MG63 (cell line): Measurements from ENCODE around the gene FOXB1. TPM values are rescaled to one million over a fixed set of nuclear protein-coding genes. Genes with fewer than 3 reads are reported as not detected.

ENCODE experiments used
- DNase-seq: peaks from one replicate; pipeline ENCODE4 v3.0.0-alpha.2; 2020
- H3K27me3 ChIP-seq: fragments of 250-450 bp; sonication (Bioruptor Pico); 2 replicates; pipeline ENCODE4 v1.5.1; 2020; ENCODE audit warnings: mild to moderate bottlenecking, moderate library complexity
- H3K36me3 ChIP-seq: fragments of 250-450 bp; sonication (Bioruptor Pico); 2 replicates; pipeline ENCODE4 v1.5.1; 2020; ENCODE audit warnings: mild to moderate bottlenecking, moderate library complexity
- H3K4me3 ChIP-seq: fragments of 250-450 bp; sonication (Bioruptor Pico); 2 replicates; pipeline ENCODE4 v1.5.1; 2020; ENCODE audit warnings: mild to moderate bottlenecking, moderate library complexity
- H3K9me3 ChIP-seq: fragments of 250-450 bp; sonication (Bioruptor Pico); 2 replicates; pipeline ENCODE4 v1.5.1; 2020; ENCODE audit warnings: mild to moderate bottlenecking, moderate library complexity
- total RNA-seq: library from RNA; depleted of rRNA; stranded (reverse); fragments of >200 nt; shearing (Covaris generic); gene quantifications from 2 replicates; pipeline ENCODE4 v1.2.3, GENCODE V29; 2014; ENCODE audit warnings: low replicate concordance

Gene FOXB1
- total RNA-seq, 1 experiment from 2014 or later = not detected

DNA sequence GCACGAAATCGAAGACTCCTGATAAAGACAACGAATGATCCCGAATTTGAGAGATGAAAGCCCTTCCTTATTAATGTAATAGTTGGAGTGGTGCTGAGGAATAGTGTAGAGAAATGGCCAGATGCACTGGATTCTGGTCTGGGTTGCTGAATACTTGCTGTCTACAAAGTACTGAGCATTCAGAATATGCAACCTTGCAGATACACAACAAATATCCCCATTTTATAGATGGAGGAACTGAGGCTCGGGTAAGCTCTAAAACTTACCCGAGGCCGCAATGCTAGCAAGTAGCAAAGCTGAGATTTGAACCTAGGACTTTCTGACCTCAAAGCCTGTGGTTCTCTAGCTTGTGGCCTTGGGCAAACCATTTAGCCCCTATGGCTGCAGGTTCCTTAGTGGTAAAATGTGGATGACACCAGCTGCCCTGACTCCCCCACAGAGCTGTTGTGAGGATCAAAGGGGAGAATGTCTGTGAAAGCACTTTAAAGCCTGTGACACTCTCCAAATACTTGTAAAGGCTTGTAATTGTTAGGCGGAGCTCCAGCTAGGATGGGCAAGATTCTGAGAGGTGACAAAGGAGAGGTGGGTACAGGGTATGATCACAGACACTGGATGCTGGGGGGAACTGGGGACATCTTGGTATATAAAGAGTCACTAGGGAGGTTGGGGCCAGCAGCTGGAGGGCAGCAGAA lies 39.8 kb downstream of the FOXB1 start:
- Histone ChIP-seq H3K27me3 (0 out of 2 replicates have a peak, but pooled peaks cover 3% of the 10 kb centered on the region), H3K36me3 (no peaks in the 10 kb centered on the region), H3K9me3 (no peaks in the 10 kb centered on the region), H3K4me3 (no peak overlapping the region)
- DNase-seq = no peak

DNA sequence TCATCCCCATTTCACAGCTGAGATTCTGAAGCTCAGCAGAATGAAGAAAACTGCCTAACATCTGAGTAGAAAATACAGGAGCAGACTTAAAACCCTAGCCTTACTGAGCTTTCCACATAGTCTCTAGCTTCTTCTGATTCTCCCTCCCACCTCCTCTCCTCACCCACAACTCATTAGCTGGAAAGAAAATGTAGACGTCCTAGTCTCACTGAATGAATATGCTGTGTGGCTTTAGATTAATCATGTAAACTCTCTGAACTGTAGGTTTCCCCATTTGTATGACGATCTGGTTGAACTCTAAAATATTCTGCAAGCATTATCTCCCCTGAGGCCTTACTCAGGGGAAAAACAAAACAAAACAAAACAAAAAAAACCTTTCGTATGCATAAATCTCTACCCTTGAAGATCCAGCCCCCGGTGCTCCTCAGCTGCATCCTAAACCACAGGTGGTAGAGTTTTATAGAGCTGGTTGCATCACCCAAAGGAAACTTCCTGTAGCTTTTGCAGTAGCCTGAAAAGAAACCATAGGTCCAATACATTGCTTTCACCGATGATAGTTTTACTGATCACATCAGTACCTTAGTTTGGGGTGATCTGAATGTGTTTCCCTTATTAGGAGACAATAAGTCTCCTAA lies 40.6 kb downstream of the FOXB1 start:
- H3K9me3 ChIP-seq = peaks cover 2% of the 10 kb centered on the region; the same call in 1 of the 2 replicates
- no peak for DNase-seq
- no peaks in the 10 kb centered on the region for H3K36me3 ChIP-seq
- no peak overlapping the region for H3K4me3 ChIP-seq
- 0 out of 2 replicates have a peak, but pooled peaks cover 2% of the 10 kb centered on the region for H3K27me3 ChIP-seq

DNA sequence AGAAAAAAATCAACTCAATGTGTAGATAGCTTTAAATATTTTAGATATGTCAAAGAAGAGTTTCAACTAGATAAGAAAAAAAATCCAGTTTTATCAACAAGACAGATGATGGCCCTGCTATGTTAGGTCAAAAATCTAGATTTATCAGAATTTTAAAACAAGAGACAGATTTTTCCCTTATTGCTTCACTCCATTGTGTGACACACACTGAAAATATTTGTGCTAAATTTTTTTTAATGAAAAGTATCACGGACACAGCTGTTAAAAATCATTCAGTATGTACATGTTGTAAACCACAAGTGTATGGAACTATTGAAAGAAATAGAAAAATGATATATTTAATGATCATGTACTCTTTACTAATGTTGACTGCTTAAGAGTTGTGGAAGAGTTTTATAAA lies 43.6 kb downstream of the FOXB1 start:
- H3K4me3 ChIP-seq = no peak overlapping the region
- H3K36me3 ChIP-seq = no peaks in the 10 kb centered on the region
- no peak for DNase-seq
- H3K9me3 ChIP-seq = peaks cover 8% of the 10 kb centered on the region; the same call in 1 of the 2 replicates
- no peaks in the 10 kb centered on the region for H3K27me3 ChIP-seq

DNA sequence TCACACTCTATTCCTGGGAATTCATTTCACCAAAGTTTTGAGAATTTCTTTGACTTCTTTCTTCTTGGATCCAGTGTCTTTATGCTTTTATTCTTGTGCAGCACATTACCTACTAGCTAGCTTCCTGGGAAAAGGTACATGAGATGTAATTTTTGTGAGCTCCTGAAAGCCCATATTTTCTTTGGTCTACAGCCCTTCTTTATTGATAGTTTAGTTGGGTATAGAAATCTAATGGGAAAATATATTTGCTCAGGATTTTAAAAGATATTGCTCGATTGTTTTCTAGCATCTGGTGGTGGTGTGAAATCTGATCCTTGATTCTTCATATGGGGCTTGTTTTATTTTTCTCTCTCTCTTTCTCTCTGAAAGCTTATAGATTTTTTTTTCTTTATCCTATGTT lies 45.8 kb downstream of the FOXB1 start:
- no peak for DNase-seq
- H3K4me3 ChIP-seq = no peak overlapping the region
- no peaks in the 10 kb centered on the region for H3K27me3 ChIP-seq
- peaks cover 8% of the 10 kb centered on the region; the same call in 1 of the 2 replicates for H3K9me3 ChIP-seq
- H3K36me3 ChIP-seq = no peaks in the 10 kb centered on the region

DNA sequence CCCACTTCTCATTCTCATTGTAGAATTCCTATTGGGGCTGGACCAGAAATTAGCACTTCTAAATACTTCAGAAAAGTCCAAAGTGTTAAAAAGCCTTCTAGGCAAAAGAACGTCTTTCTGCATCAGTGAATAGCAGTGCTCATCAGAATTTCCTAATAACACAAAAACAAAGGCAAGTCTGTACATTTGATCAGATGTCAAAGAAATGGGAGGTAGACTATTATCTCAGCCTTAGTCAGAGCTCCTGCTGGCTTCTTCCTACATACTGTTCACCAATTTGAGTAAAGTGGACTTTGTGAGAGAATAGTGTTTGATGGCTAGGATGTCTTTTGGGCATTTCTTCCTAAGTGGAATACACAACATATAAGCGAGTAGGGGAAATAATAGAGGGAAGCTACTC lies 48.7 kb downstream of the FOXB1 start:
- no peak overlapping the region for H3K4me3 ChIP-seq
- DNase-seq = no peak

DNA sequence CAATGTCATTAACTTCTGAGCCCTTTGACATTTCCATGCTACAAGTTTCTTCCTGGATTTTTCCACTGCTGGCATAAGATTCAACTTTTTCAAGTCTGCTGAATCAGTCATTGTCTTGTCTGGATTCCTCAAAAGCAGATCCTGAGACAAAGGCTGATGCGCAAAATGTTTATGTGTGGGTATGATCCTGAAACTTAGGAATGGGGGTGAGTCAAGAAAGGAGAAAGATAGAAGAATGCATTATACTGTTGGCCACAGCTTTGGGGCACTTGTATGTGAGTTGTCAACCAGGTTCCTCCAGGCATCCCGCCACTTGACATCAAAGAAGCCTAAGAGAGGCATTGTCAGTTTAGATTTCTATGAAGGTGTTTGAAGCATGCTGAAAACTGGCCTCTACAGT lies 50.4 kb downstream of the FOXB1 start:
- Histone ChIP-seq H3K9me3 (peaks cover 11% of the 10 kb centered on the region), H3K36me3 (no peaks in the 10 kb centered on the region), H3K4me3 (no peak overlapping the region), H3K27me3 (no peaks in the 10 kb centered on the region; the same call in 1 of the 2 replicates)
- DNase-seq = no peak

More for the DNA sequence above, 48.7 kb downstream of the FOXB1 start:
- no peaks in the 10 kb centered on the region for H3K36me3 ChIP-seq
- peaks cover 8% of the 10 kb centered on the region; the same call in 1 of the 2 replicates for H3K9me3 ChIP-seq
- H3K27me3 ChIP-seq = no peaks in the 10 kb centered on the region; the same call in 1 of the 2 replicates
